ENCODE results near the gene CFAP107. TPM values are rescaled to one million over a fixed set of nuclear protein-coding genes. Genes with fewer than 3 reads are reported as not detected.

Gene CFAP107
- total and polyA plus RNA-seq, 2 of the 4 experiments (the other 2 are of a cell fraction): not detected

DNA sequence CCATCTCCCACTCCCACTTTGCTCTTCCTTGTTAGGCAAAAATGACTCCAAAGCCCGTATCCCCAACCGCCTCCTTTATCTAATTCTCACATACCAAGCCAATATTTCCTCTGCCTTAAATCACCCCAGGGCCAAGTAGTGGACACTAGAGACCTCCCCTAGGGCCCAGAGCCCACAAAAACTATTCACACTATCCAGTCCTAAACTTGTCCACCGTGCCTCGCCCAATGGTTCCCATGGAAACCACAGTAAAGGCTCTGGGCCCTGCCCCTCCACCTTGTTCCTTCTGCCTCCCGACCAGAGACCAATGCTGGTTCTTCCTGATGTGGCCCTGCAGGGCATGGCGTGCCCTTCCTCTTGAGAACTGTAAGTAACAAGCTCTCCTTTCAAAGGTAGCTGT, 11.8 kb downstream of the CFAP107 start:
- no peaks in the 10 kb centered on the region for H3K9me1 ChIP-seq (ENCODE audit: insufficient read depth, low read length)
- WGBS, 2 experiments (ENCODE audit: extremely low coverage in 2 of 2, insufficient read length in 1 of 2): 64% methylated on average over 2 of the region's 6 CpGs; no CpG with 5 or more reads in 1 of the 2 experiments
- no peak overlapping the region for H4K8ac ChIP-seq (ENCODE audit: low read depth in 2 of 2, low read length in 2 of 2)
- no peak overlapping the region for H3K4ac ChIP-seq (ENCODE audit: low read depth, low read length)
- H3K79me1 ChIP-seq (ENCODE audit: low read depth in 1 of 2, low read length in 2 of 2): no peaks in the 10 kb centered on the region
- no peak overlapping the region for H3K56ac ChIP-seq (ENCODE audit: extremely low read depth, insufficient read depth, low read length)
- no peak overlapping the region for H2AFZ ChIP-seq (replicated peaks; ENCODE audit: low read length, poor library complexity)
- DNase-seq (no peak), ATAC-seq (ENCODE audit: low read depth) (no peak)
- no peak for TF ChIP-seq MXI1 (IDR thresholded peaks at IDR 0.05; ENCODE audit: borderline replicate concordance, low read depth, low read length)
- TF ChIP-seq MAZ (IDR thresholded peaks at IDR 0.05; ENCODE audit: borderline replicate concordance, low read depth, low read length): no peak
- TF ChIP-seq, protein P1, sequence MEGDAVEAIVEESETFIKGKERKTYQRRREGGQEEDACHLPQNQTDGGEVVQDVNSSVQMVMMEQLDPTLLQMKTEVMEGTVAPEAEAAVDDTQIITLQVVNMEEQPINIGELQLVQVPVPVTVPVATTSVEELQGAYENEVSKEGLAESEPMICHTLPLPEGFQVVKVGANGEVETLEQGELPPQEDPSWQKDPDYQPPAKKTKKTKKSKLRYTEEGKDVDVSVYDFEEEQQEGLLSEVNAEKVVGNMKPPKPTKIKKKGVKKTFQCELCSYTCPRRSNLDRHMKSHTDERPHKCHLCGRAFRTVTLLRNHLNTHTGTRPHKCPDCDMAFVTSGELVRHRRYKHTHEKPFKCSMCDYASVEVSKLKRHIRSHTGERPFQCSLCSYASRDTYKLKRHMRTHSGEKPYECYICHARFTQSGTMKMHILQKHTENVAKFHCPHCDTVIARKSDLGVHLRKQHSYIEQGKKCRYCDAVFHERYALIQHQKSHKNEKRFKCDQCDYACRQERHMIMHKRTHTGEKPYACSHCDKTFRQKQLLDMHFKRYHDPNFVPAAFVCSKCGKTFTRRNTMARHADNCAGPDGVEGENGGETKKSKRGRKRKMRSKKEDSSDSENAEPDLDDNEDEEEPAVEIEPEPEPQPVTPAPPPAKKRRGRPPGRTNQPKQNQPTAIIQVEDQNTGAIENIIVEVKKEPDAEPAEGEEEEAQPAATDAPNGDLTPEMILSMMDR (conservative IDR thresholded peaks at IDR 0.05; ENCODE audit: low read depth, low read length): no peak
- no peak overlapping the region for H3K18ac ChIP-seq (ENCODE audit: low read depth, low read length)
- H4K20me1 ChIP-seq (ENCODE audit: insufficient read depth, low read length): no peaks in the 10 kb centered on the region
- ChIA-PET CTCF (no interaction called here), POLR2A (ENCODE audit: unreplicated experiment) (no interaction called here)
- H3K9me3 ChIP-seq (ENCODE audit: control insufficient read depth, insufficient read depth, low read length): peaks cover 22% of the 10 kb centered on the region
- H3K4me3 ChIP-seq (ENCODE audit: insufficient read depth, low read depth, low read length): no peak overlapping the region
- no peak overlapping the region for H2BK15ac ChIP-seq (ENCODE audit: low read depth, low read length)
- H3K14ac ChIP-seq (replicated peaks; ENCODE audit: low read depth, low read length): no peak overlapping the region
- no peak overlapping the region for H3K23ac ChIP-seq (ENCODE audit: low read depth, low read length)
- no peak overlapping the region for H2AK5ac ChIP-seq (ENCODE audit: low read depth, low read length)
- no peaks in the 10 kb centered on the region for H3K27me3 ChIP-seq (ENCODE audit: control insufficient read depth, insufficient read depth, low read length)
- no peak overlapping the region for H2BK20ac ChIP-seq (ENCODE audit: low read depth, low read length)
- no peak overlapping the region for H3K9ac ChIP-seq (ENCODE audit: low read depth, low read length)
- intact Hi-C loops (cut with micrococcal nuclease) (no loop called here), dilution Hi-C loops (cut with HindIII; ENCODE audit: low sequenced_read_pairs, unreplicated experiment) (no loop called here), in situ Hi-C loops (cut with MboI; ENCODE audit: low sequenced_read_pairs) (no loop called here)
- H4K91ac ChIP-seq (ENCODE audit: insufficient read depth, low read depth, low read length): no peak overlapping the region
- H2BK5ac ChIP-seq (ENCODE audit: low read depth, low read length, poor library complexity, severe bottlenecking): no peak overlapping the region
- H3K27ac ChIP-seq (ENCODE audit: insufficient read depth, low read length): no peak overlapping the region
- H3K4me1 ChIP-seq (ENCODE audit: control insufficient read depth, insufficient read depth, low read length): no peaks in the 10 kb centered on the region
- H2BK120ac ChIP-seq (ENCODE audit: low read depth, low read length): no peak overlapping the region
- no peak overlapping the region for H2AK9ac ChIP-seq (replicated peaks; ENCODE audit: low read depth, low read length, poor library complexity)
- BruUV-seq (replicated peaks): no TSS peak
- no peak overlapping the region for H3K4me2 ChIP-seq (ENCODE audit: low read depth, low read length)
- H4K5ac ChIP-seq (ENCODE audit: low read depth, low read length): no peak overlapping the region
- no peaks in the 10 kb centered on the region for H3K36me3 ChIP-seq (ENCODE audit: control insufficient read depth, insufficient read depth, low read length)

Measured in IMR-90 (cell line).